KMS-11 (cell line): ENCODE measurements around the gene OCEL1.

Source experiments
- H2AFZ ChIP-seq: fragments of 200-600 bp; sonication (generic); 2 replicates; pipeline ENCODE4 v1.6.1; 2016; ENCODE audit warnings: antibody characterized with exemption, mixed run types, low read depth
- H3K27ac ChIP-seq: fragments of 200-600 bp; sonication (generic); 2 replicates; pipeline ENCODE4 v1.6.1; 2016; ENCODE audit warnings: mild to moderate bottlenecking, mixed run types
- H3K27me3 ChIP-seq: fragments of 200-600 bp; sonication (generic); 2 replicates; pipeline ENCODE4 v1.6.1; 2017; ENCODE audit warnings: mild to moderate bottlenecking, low read depth, mixed run types, moderate library complexity; ENCODE audit not compliant: insufficient read depth
- H3K36me3 ChIP-seq: fragments of 200-600 bp; sonication (generic); 2 replicates; pipeline ENCODE4 v1.6.1; 2017; ENCODE audit warnings: mild to moderate bottlenecking, mixed run types; ENCODE audit not compliant: insufficient read depth
- H3K4me1 ChIP-seq: fragments of 200-600 bp; sonication (generic); 2 replicates; pipeline ENCODE4 v1.6.1; 2016; ENCODE audit warnings: mild to moderate bottlenecking, low read depth, mixed run types; ENCODE audit not compliant: poor library complexity, severe bottlenecking
- H3K4me2 ChIP-seq: fragments of 200-600 bp; sonication (generic); 2 replicates; pipeline ENCODE4 v1.7.0; 2016; ENCODE audit warnings: mild to moderate bottlenecking, mixed run types
- H3K4me3 ChIP-seq: fragments of 200-600 bp; sonication (generic); IDR thresholded peaks from 2 replicates; pipeline ENCODE4 v1.6.1; 2017; ENCODE audit warnings: low read depth, low read length, mixed read lengths; ENCODE audit not compliant: insufficient read depth
- H3K79me2 ChIP-seq: fragments of 200-600 bp; sonication (generic); 2 replicates; pipeline ENCODE4 v1.6.1; 2016; ENCODE audit warnings: low read depth, mixed run types; ENCODE audit not compliant: insufficient read depth
- H3K9ac ChIP-seq: fragments of 200-600 bp; sonication (generic); 2 replicates; pipeline ENCODE4 v1.6.1; 2016; ENCODE audit warnings: mild to moderate bottlenecking, mixed run types
- H4K20me1 ChIP-seq: fragments of 200-600 bp; sonication (generic); 2 replicates; pipeline ENCODE4 v1.6.1; 2016; ENCODE audit warnings: mild to moderate bottlenecking, mixed run types; ENCODE audit not compliant: insufficient read depth
- CTCF ChIP-seq: fragments of 200-600 bp; sonication (generic); conservative IDR thresholded peaks from 2 replicates; pipeline ENCODE4 v1.6.1; 2017; ENCODE audit warnings: low read depth, mild to moderate bottlenecking, antibody characterized with exemption, low read length, moderate library complexity, mixed read lengths

The OCEL1 gene

GRCh38 chr19:17226002-17226933 is at the start of gene OCEL1:
Gene OCEL1 (plus strand): TSS chr19:17226226. CDS start chr19:17226248, 22 bp downstream.
- TF ChIP-seq CTCF = no peak
- peak within 1 kb of the TSS; percentile 87 for H3K4me2 ChIP-seq
- no peaks in the 10 kb centered on the region for H3K27me3 ChIP-seq
- H3K79me2 ChIP-seq = no peaks in the 10 kb centered on the region
- H3K9ac ChIP-seq = peak within 1 kb of the TSS; percentile 61
- peak within 1 kb of the TSS; percentile 93 for H2AFZ ChIP-seq
- no peak within 1 kb of the TSS for H3K4me3 ChIP-seq
- peak within 1 kb of the TSS; percentile 36; the same call in 1 of the 2 replicates for H3K27ac ChIP-seq
- H4K20me1 ChIP-seq = no peaks in the 10 kb centered on the region
- H3K4me1 ChIP-seq = peaks cover 6% of the 10 kb centered on the region
- no peaks in the 10 kb centered on the region for H3K36me3 ChIP-seq

GRCh38 chr19:17178291-17178690 is 47.7 kb upstream of the OCEL1 start:
- no peak overlapping the region for H2AFZ ChIP-seq

GRCh38 chr19:17180997-17181702 is 44.9 kb upstream of the OCEL1 start:
- TF ChIP-seq CTCF = no peak
- H3K36me3 ChIP-seq = no peaks in the 10 kb centered on the region
- H3K4me2 ChIP-seq = peak overlapping the region; percentile 15; the same call in 1 of the 2 replicates
- H3K4me1 ChIP-seq = peaks cover 8% of the 10 kb centered on the region
- no peaks in the 10 kb centered on the region for H4K20me1 ChIP-seq
- peak overlapping the region; percentile 60 for H3K27ac ChIP-seq
- peak overlapping the region; percentile 19; the same call in 1 of the 2 replicates for H3K9ac ChIP-seq
- no peaks in the 10 kb centered on the region for H3K27me3 ChIP-seq
- H2AFZ ChIP-seq = no peak overlapping the region
- H3K4me3 ChIP-seq = no peak overlapping the region
- H3K79me2 ChIP-seq = no peaks in the 10 kb centered on the region

More at GRCh38 chr19:17178291-17178690, 47.7 kb upstream of the OCEL1 start:
- Histone ChIP-seq H3K27me3 (no peaks in the 10 kb centered on the region), H3K4me2 (no peak overlapping the region), H3K79me2 (no peaks in the 10 kb centered on the region), H3K4me3 (no peak overlapping the region), H3K9ac (no peak overlapping the region), H3K4me1 (peaks cover 8% of the 10 kb centered on the region), H3K36me3 (no peaks in the 10 kb centered on the region), H4K20me1 (no peaks in the 10 kb centered on the region), H3K27ac (no peak overlapping the region)
- no peak for TF ChIP-seq CTCF

GRCh38 chr19:17183271-17183761 is 42.7 kb upstream of the OCEL1 start:
- H3K9ac ChIP-seq = no peak overlapping the region

More at GRCh38 chr19:17183271-17183761, 42.7 kb upstream of the OCEL1 start:
- no peak overlapping the region for H3K4me3 ChIP-seq
- H3K27ac ChIP-seq = no peak overlapping the region
- no peaks in the 10 kb centered on the region for H3K79me2 ChIP-seq
- TF ChIP-seq CTCF = no peak
- no peaks in the 10 kb centered on the region for H3K27me3 ChIP-seq
- H3K4me1 ChIP-seq = peaks cover 8% of the 10 kb centered on the region
- no peaks in the 10 kb centered on the region for H3K36me3 ChIP-seq
- H2AFZ ChIP-seq = no peak overlapping the region
- no peaks in the 10 kb centered on the region for H4K20me1 ChIP-seq
- no peak overlapping the region for H3K4me2 ChIP-seq
